GM19438 (cell line): ENCODE measurements around the gene CACNB4.
"Not testable (repeated sequence)": the region's sequence is repeated elsewhere in the genome, so short reads cannot be mapped to it uniquely, and the experiment has no call there.

Source experiments
- ATAC-seq: cut with Tn5 transposase; IDR thresholded peaks from one replicate; pipeline ENCODE4 v1.9.1; 2021; ENCODE audit warnings: low read depth; ENCODE audit not compliant: unreplicated experiment

Gene CACNB4

GRCh38 chr2:152098496-152099366, at the start of gene CACNB4:
CACNB4 (minus strand) TSS chr2:152099044.
- no peak for ATAC-seq

GRCh38 chr2:152134488-152135280, 35.8 kb upstream of the CACNB4 start:
- ATAC-seq = peak; percentile 71

- no peak for ATAC-seq
Measured at GRCh38 chr2:152132306-152132705, 33.5 kb upstream of the CACNB4 start.

GRCh38 chr2:152127628-152128027, 28.8 kb upstream of the CACNB4 start:
- no peak for ATAC-seq

GRCh38 chr2:152126664-152127063, 27.8 kb upstream of the CACNB4 start:
- no peak for ATAC-seq

- ATAC-seq = no peak
Measured at GRCh38 chr2:152122161-152122560, 23.3 kb upstream of the CACNB4 start.

- no peak for ATAC-seq
Measured at GRCh38 chr2:152120430-152120829, 21.6 kb upstream of the CACNB4 start.

- no peak for ATAC-seq
Measured at GRCh38 chr2:152115952-152116351, 17.1 kb upstream of the CACNB4 start.

- no peak for ATAC-seq
Measured at GRCh38 chr2:152114366-152114765, 15.5 kb upstream of the CACNB4 start.

GRCh38 chr2:152107140-152107539, 8.3 kb upstream of the CACNB4 start:
- ATAC-seq = not testable (repeated sequence)

GRCh38 chr2:152106464-152106863, 7.6 kb upstream of the CACNB4 start:
- ATAC-seq = no peak

GRCh38 chr2:152103271-152103670, 4.4 kb upstream of the CACNB4 start:
- ATAC-seq = no peak

- ATAC-seq = no peak
Measured at GRCh38 chr2:152100961-152101360, 2.1 kb upstream of the CACNB4 start.

- no peak for ATAC-seq
Measured at GRCh38 chr2:152099367-152100050, 665 bp upstream of the CACNB4 start.

- ATAC-seq = no peak
Measured at GRCh38 chr2:152097801-152098495, 896 bp downstream of the CACNB4 start.

- ATAC-seq = no peak
Measured at GRCh38 chr2:152097290-152097800, 1.5 kb downstream of the CACNB4 start.

GRCh38 chr2:152095146-152095545, 3.7 kb downstream of the CACNB4 start:
- no peak for ATAC-seq

- no peak for ATAC-seq
Measured at GRCh38 chr2:152094014-152094413, 4.8 kb downstream of the CACNB4 start.

GRCh38 chr2:152093464-152093863, 5.4 kb downstream of the CACNB4 start:
- ATAC-seq = no peak

- no peak for ATAC-seq
Measured at GRCh38 chr2:152092095-152092494, 6.7 kb downstream of the CACNB4 start.
